ENCODE data around the gene EIF3L. TPM values are rescaled to one million over a fixed set of nuclear protein-coding genes. Genes with fewer than 3 reads are reported as not detected.
A peak's percentile ranks its signal among the peaks of the same experiment; 100 is the strongest.

The EIF3L gene
- total RNA-seq, 1 experiment from 2014 or later, result 505 TPM

GRCh38 chr22:37907036-37907954 is 58.1 kb downstream of the EIF3L start:
- CTCF ChIA-PET, result interaction anchor here (0.7 to 2.7 kb wide), 4 partner anchors 19 to 272 kb away, joined by 3 to 24 read pairs (median 13); no protein-coding TSS in a partner anchor
- POLR2A ChIA-PET, result interaction anchor here (0.6 to 6.2 kb wide), 16 partner anchors 11 to 167 kb away, joined by 3 to 189 read pairs (median 6); partner anchors contain the start of genes ANKRD54, C22orf23, EIF3L and GCAT
- Mint-ChIP-seq H3K4me1 (ENCODE audit: insufficient read depth, unreplicated experiment) (peaks cover 31% of the 10 kb centered on the region), H3K9me3 (ENCODE audit: unreplicated experiment) (no peaks in the 10 kb centered on the region), H3K4me3 (ENCODE audit: unreplicated experiment) (peak overlapping the region; percentile 78), H3K36me3 (ENCODE audit: insufficient read depth, unreplicated experiment) (peaks cover 10% of the 10 kb centered on the region), H3K27me3 (ENCODE audit: insufficient read depth, unreplicated experiment) (no peaks in the 10 kb centered on the region), H3K27ac (ENCODE audit: low read depth, unreplicated experiment) (peak overlapping the region; percentile 75)
- no peak for TF ChIP-seq CTCF (IDR thresholded peaks at IDR 0.05; ENCODE audit: unreplicated experiment)
- DNase-seq (ENCODE audit: unreplicated experiment), result peak; percentile 53
- TSS peak; percentile 42 for BruUV-seq (replicated peaks)
- intact Hi-C loops (cut with micrococcal nuclease), result no loop called here

GRCh38 chr22:37909766-37910165 is 60.5 kb downstream of the EIF3L start:
- no TSS peak for BruUV-seq (replicated peaks)
- intact Hi-C loops (cut with micrococcal nuclease), result no loop called here
- Mint-ChIP-seq H3K36me3 (ENCODE audit: insufficient read depth, unreplicated experiment) (peaks cover 29% of the 10 kb centered on the region), H3K9me3 (ENCODE audit: unreplicated experiment) (no peaks in the 10 kb centered on the region), H3K27me3 (ENCODE audit: insufficient read depth, unreplicated experiment) (no peaks in the 10 kb centered on the region), H3K27ac (ENCODE audit: low read depth, unreplicated experiment) (no peak overlapping the region), H3K4me1 (ENCODE audit: insufficient read depth, unreplicated experiment) (peaks cover 27% of the 10 kb centered on the region), H3K4me3 (ENCODE audit: unreplicated experiment) (no peak overlapping the region)
- POLR2A ChIA-PET, result interaction anchor here (0.8 to 6.2 kb wide), 3 partner anchors 14 to 233 kb away, joined by 3 to 189 read pairs (median 3); no protein-coding TSS in a partner anchor
- DNase-seq (ENCODE audit: unreplicated experiment), result no peak
- TF ChIP-seq CTCF (IDR thresholded peaks at IDR 0.05; ENCODE audit: unreplicated experiment), result no peak
- CTCF ChIA-PET, result interaction anchor here (0.6 to 3.1 kb wide), 3 partner anchors 20 to 24 kb away, joined by 3 to 10 read pairs (median 4); no protein-coding TSS in a partner anchor

- Mint-ChIP-seq H3K4me3 (ENCODE audit: unreplicated experiment) (no peak overlapping the region), H3K9me3 (ENCODE audit: unreplicated experiment) (no peaks in the 10 kb centered on the region), H3K4me1 (ENCODE audit: insufficient read depth, unreplicated experiment) (peaks cover 18% of the 10 kb centered on the region), H3K27me3 (ENCODE audit: insufficient read depth, unreplicated experiment) (no peaks in the 10 kb centered on the region), H3K27ac (ENCODE audit: low read depth, unreplicated experiment) (no peak overlapping the region), H3K36me3 (ENCODE audit: insufficient read depth, unreplicated experiment) (peaks cover 42% of the 10 kb centered on the region)
- BruUV-seq (replicated peaks), result no TSS peak
- CTCF ChIA-PET, result interaction anchor here (1.0 to 3.1 kb wide), 2 partner anchors 23 to 94 kb away, joined by 5 to 10 read pairs; no protein-coding TSS in a partner anchor
- no peak for DNase-seq (ENCODE audit: unreplicated experiment)
- TF ChIP-seq CTCF (IDR thresholded peaks at IDR 0.05; ENCODE audit: unreplicated experiment), result no peak
- intact Hi-C loops (cut with micrococcal nuclease), result no loop called here
- POLR2A ChIA-PET, result interaction anchor here (1.1 to 1.7 kb wide), 3 partner anchors 14 to 23 kb away, joined by 3 to 9 read pairs (median 8); no protein-coding TSS in a partner anchor
Measured at GRCh38 chr22:37910890-37911672, 61.9 kb downstream of the EIF3L start.

Measured in MCF 10A (cell line).